Islet of Langerhans (tissue), 1 donor: ENCODE results near the gene TRAPPC11.

Source experiments
- FAIRE-seq: peaks from one replicate; lab custom pipeline; 2011; peaks lifted over from hg19 to GRCh38; lab: Jason Lieb, UNC

TRAPPC11 gene

DNA sequence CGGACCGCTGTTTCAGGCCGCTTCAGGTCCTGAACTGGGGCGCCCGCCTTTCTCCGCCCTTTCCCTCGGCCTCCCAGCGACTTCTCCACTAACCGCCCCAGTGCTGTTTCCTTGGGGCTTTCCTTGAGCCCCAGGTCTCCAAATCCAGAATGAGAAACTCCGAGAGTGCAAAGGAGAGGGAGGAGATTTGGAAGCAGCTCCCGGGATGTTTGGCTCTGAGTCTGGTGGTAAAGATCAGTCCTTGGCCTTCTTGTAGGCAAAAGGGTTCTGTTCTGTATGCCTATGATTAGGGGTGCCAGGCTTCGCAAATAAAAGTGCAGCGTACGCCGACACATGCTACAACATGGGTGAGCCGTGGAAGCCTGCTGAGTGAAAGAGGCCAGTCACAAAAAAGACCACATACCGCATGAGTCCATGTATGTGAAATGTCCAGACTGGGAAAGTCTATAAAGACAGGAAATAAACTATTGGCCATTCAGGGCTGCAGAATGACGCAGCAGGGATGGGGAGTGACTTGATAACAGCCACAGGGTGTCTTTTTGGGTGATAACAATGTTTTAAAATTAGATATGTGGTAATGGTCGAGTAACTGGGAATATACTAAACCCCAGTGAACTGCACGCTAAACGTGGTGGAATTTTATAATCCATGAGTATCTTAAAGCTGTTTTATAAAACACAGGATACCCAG, 99.8 kb downstream of the TRAPPC11 start:
- no peak for FAIRE-seq

DNA sequence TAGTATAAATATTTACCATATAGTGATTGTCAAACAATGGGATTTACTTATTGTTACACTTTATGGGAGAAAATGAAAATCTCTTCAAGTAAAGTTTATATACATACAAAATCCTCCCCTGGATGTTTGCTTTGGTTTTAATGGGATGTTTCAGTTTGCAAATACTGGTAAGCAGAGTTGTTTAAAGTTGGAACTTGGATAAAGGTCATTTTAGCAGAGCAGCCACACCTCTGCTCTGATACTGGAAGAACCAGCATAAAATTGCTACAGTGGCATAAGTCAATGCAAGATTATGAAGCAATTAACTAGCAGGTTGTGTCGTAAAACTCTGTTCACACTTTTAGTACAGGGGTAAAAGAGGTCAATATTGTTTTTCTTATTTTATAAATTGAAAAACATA, 101.2 kb downstream of the TRAPPC11 start:
- FAIRE-seq: no peak
